HEK293T (cell line): ENCODE data around the gene ANTXRL.
"Not testable (repeated sequence)": the region's sequence is repeated elsewhere in the genome, so short reads cannot be mapped to it uniquely, and the experiment has no call there.

ENCODE experiments used
- CTCF ChIA-PET: fragments of 350-600 bp; formaldehyde crosslinking; extraction: SDS; loops from one replicate; lab custom pipeline; 2021; ENCODE audit warnings: antibody characterized with exemption, inconsistent platforms; lab: Yijun Ruan, JAX
- POLR2A ChIA-PET: fragments of 350-600 bp; formaldehyde crosslinking; extraction: SDS; loops from one replicate; lab custom pipeline; 2020; ENCODE audit warnings: antibody characterized with exemption, inconsistent platforms; lab: Yijun Ruan, JAX
- DNase-seq: peaks from one replicate; pipeline ENCODE4 v3.0.0; 2012; ENCODE audit warnings: mixed read lengths; ENCODE audit errors: extremely low spot score
- ARNT ChIP-seq: fragments of 450-650 bp; IDR thresholded peaks from 2 replicates; pipeline ENCODE4 v1.6.1; 2017; ENCODE audit warnings: mild to moderate bottlenecking
- BHLHE40 ChIP-seq: fragments of 450-650 bp; IDR thresholded peaks from 2 replicates; pipeline ENCODE4 v1.6.1; 2016; ENCODE audit warnings: mild to moderate bottlenecking, moderate library complexity, borderline replicate concordance
- CTBP1 ChIP-seq: fragments of 450-650 bp; IDR thresholded peaks from 2 replicates; pipeline ENCODE4 v1.6.1; 2016; ENCODE audit warnings: borderline replicate concordance
- ELF4 ChIP-seq: fragments of 450-650 bp; IDR thresholded peaks from 2 replicates; pipeline ENCODE4 v1.6.1; 2017; ENCODE audit warnings: antibody characterized with exemption
- FOXA1 ChIP-seq: fragments of 450-650 bp; IDR thresholded peaks from 2 replicates; pipeline ENCODE4 v1.6.1; 2016; ENCODE audit warnings: mild to moderate bottlenecking
- FOXK2 ChIP-seq: fragments of 450-650 bp; IDR thresholded peaks from 2 replicates; pipeline ENCODE4 v1.6.1; 2016; ENCODE audit warnings: mild to moderate bottlenecking
- FOXM1 ChIP-seq: fragments of 450-650 bp; IDR thresholded peaks from 2 replicates; pipeline ENCODE4 v1.6.1; 2017; ENCODE audit warnings: mild to moderate bottlenecking, borderline replicate concordance
- HDGF ChIP-seq: fragments of 450-650 bp; IDR thresholded peaks from 2 replicates; pipeline ENCODE4 v1.6.1; 2017; ENCODE audit warnings: antibody characterized with exemption, borderline replicate concordance
- L3MBTL2 ChIP-seq: fragments of 450-650 bp; conservative IDR thresholded peaks from 2 replicates; pipeline ENCODE4 v1.6.1; 2016; ENCODE audit warnings: mild to moderate bottlenecking
- LEF1 ChIP-seq: fragments of 450-650 bp; IDR thresholded peaks from 2 replicates; pipeline ENCODE4 v1.6.1; 2017; ENCODE audit warnings: mild to moderate bottlenecking, borderline replicate concordance
- NFRKB ChIP-seq: fragments of 450-650 bp; IDR thresholded peaks from 2 replicates; pipeline ENCODE4 v1.6.1; 2016; ENCODE audit warnings: mild to moderate bottlenecking, moderate library complexity
- PKNOX1 ChIP-seq: fragments of 450-650 bp; IDR thresholded peaks from 2 replicates; pipeline ENCODE4 v1.6.1; 2016
- SP1 ChIP-seq: fragments of 450-650 bp; IDR thresholded peaks from 2 replicates; pipeline ENCODE4 v1.6.1; 2017
- SUZ12 ChIP-seq: fragments of 450-650 bp; IDR thresholded peaks from 2 replicates; pipeline ENCODE4 v1.6.1; 2016; ENCODE audit warnings: mild to moderate bottlenecking
- TARDBP ChIP-seq: fragments of 450-650 bp; IDR thresholded peaks from 2 replicates; pipeline ENCODE4 v1.6.1; 2016
- ZNF384 ChIP-seq: fragments of 450-650 bp; IDR thresholded peaks from 2 replicates; pipeline ENCODE4 v1.6.1; 2016

Gene ANTXRL

GRCh38 chr10:46304062-46304461 lies 17.3 kb downstream of the ANTXRL start:
- DNase-seq = no peak
- CTCF ChIA-PET = no interaction called here
- TF ChIP-seq CTBP1 = no peak
- no peak for TF ChIP-seq PKNOX1
- no peak for TF ChIP-seq ELF4
- TF ChIP-seq TARDBP = no peak
- TF ChIP-seq FOXK2 = no peak
- no peak for TF ChIP-seq LEF1
- no peak for TF ChIP-seq BHLHE40
- TF ChIP-seq HDGF = no peak
- TF ChIP-seq L3MBTL2 = no peak
- no peak for TF ChIP-seq ZNF384
- no peak for TF ChIP-seq SP1
- TF ChIP-seq FOXM1 = no peak
- POLR2A ChIA-PET = no interaction called here

GRCh38 chr10:46304671-46305070 lies 17.9 kb downstream of the ANTXRL start:
- DNase-seq, POLR2A ChIA-PET, CTCF ChIA-PET: not testable (repeated sequence)

DNA sequence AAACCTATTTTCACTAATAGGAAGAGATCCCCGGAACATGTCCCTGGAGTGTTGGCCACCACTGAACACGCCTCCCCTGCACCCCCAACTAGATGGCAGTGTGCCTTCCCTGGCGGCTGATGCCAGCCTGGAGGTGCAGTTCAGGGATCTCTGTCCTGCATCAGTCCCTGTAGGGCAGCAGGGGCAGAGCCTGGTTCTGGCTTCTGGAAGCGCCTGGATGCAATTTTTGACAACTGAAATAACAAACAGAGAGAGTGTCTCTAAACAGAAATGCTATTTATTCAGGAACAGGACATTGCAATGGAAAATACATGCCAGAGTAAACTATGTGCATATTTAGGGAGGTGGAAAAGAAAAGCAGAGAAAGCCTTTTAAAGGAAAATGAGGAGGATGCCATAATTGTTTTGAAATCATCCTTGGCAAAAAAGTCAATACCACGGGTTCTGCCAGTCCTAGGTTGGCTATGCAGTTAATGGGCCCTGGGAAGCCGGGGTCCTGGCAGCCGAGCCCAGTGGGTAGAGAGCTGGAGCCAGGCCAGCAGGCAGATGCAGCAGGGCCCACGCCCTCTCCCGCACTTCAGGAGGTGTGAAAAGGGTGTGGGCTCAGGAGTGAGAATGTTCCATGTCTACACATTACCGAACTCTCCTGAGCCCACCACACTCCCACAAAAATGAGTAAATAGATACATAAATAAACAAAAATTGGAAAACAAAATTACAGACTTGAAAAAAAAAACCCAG lies 18.5 kb downstream of the ANTXRL start:
- ChIA-PET CTCF (no interaction called here), POLR2A (no interaction called here)

DNA sequence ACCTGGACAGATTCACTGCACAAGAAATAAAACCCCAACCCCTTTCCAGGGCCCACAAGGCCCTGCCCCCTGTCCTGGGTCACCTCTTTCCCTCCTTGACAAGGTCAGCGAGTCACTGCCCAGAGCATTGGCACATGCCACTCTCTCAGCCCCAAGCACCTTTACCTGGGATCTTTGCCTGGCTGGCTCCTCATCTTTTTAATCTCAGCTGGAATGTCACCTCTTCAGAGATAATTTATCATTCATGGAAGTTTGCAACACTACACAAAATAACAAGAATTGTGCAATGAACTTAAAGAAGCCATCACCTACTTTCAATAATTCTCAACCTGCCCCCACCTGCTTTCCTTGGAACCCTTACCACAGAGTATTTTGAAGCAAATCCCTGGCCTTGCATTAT lies 19.2 kb downstream of the ANTXRL start:
- no peak for DNase-seq
- no peak for TF ChIP-seq FOXA1
- no peak for TF ChIP-seq ARNT
- TF ChIP-seq ELF4 = no peak
- TF ChIP-seq FOXM1 = no peak
- TF ChIP-seq CTBP1 = no peak
- TF ChIP-seq LEF1 = no peak
- TF ChIP-seq BHLHE40 = no peak
- no peak for TF ChIP-seq TARDBP
- no peak for TF ChIP-seq L3MBTL2
- TF ChIP-seq SP1 = no peak
- TF ChIP-seq NFRKB = no peak
- no peak for TF ChIP-seq SUZ12
- TF ChIP-seq PKNOX1 = no peak
- TF ChIP-seq ZNF384 = no peak
- TF ChIP-seq FOXK2 = no peak
- no peak for TF ChIP-seq HDGF
- ChIA-PET POLR2A (no interaction called here), CTCF (no interaction called here)

More for the DNA sequence above, 18.5 kb downstream of the ANTXRL start:
- no peak for TF ChIP-seq FOXA1
- no peak for TF ChIP-seq LEF1
- no peak for DNase-seq

- TF ChIP-seq ELF4 (no peak), LEF1 (no peak), ZNF384 (no peak), TARDBP (no peak), SUZ12 (no peak), FOXA1 (no peak), L3MBTL2 (no peak), HDGF (no peak), ARNT (no peak), CTBP1 (no peak), BHLHE40 (no peak), FOXM1 (no peak), NFRKB (no peak), FOXK2 (no peak), SP1 (no peak), PKNOX1 (no peak)
- CTCF ChIA-PET = no interaction called here
- DNase-seq = no peak
- POLR2A ChIA-PET = no interaction called here
These were observed 19.9 kb downstream of the ANTXRL start for GRCh38 chr10:46306516-46307184.

DNA sequence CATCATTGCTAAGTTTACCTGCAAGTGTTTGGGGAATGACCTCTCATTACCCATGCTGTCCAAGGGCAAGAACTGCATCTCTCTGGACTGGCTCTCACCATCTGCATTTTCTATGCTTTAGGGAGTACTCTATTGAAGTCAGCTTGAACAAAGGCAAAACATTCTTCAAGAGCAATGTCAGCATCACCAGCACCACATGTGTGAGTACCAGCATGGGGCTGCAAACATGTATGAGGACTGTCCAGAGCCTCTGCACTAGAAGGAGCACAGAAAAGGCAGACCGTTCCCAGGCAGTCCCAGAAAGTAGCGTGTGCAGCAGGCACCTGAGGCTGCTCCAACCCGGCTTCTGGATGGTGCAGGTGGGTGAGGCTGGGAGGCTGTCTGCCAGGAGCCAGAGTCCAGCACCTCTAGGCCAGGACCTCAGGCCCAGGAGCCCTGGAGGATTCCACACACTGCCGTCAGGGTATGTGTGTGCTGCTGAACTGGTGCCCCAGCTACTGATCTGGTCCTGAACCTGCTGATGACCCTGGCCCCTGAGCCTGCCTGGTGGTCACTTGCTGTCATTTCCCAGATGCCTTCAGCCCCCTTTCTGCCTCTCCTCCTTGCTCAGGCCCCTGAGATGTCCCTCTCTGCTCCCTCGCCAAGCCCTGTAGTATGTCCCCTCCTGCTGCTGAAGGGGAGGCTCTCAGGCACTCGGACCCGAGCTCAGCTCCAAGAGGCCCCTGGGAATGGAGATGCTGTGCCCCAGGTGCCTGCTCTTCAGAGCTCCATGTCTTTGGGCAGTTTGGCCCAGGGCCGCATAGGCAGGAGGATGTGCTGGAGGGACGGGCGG lies 20.7 kb downstream of the ANTXRL start:
- DNase-seq = no peak
- POLR2A ChIA-PET = no interaction called here
- CTCF ChIA-PET = no interaction called here
- no peak for TF ChIP-seq SUZ12
- no peak for TF ChIP-seq HDGF
- no peak for TF ChIP-seq FOXA1
- TF ChIP-seq NFRKB = no peak
